ENCODE measurements around the gene CDHR4. TPM values are rescaled to one million over a fixed set of nuclear protein-coding genes. Genes with fewer than 3 reads are reported as not detected.

The CDHR4 gene, protein sequence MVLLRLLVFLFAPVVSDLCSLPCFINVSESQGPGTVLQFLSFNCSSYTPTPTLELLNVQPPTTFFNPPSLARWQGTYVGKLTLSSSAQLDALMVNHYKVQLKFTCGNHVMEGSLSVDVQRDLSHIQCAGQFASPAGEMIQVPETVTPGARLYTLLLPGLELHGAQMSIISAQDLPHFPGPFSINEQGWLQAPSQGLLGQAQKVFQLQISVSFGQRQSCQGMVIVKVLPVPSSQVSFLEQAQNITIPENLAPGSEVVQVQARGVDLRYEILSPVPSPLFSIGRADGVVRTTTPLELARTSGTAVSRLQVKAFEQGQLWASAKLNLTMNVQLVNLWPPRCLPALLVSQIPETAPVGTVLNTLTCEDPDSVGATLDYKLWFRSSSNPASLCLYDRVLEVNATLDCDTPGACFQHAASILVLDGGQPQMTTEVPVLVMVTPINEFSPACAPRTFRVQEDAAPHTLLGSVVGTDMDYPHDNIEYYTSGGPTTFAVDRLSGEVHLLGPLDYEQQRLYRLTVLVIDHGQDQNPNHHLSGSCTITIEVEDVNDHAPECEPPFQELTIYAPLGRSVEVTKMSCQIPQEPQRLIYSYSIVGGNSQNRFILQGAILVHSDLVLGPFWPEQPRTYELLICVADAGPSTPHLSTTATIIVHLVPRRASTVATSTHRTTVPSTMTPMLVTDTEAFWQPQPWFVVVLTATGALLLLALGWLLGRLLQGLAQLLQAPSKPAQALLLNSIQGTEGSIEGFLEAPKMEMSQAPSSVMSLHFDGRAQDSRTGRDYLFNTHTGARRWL
- total RNA-seq (2021; fragmentation: NEBNext Ultra II Directional; extraction: Animal tissue kit (Norgen Biotek cat#: 25700)) (0.50 and 0.54 TPM in 2 replicates), polyA plus RNA-seq (2011; rRNA removed) (0.60 and 0.96 TPM in 2 replicates), polyA minus RNA-seq (2011; rRNA and poly(A)+ RNA removed) (0.66 and 0.71 TPM in 2 replicates)
- polyA plus RNA-seq (2011; cell fraction: cytosol; rRNA removed) = 0.89 TPM
- polyA plus RNA-seq (2011; cell fraction: nucleus; rRNA removed) = 6.2 TPM
- polyA plus RNA-seq (2012, experiment 1 of 2) = 0.38 to 0.50 TPM (median 0.42 TPM) in 4 replicates
- polyA plus RNA-seq (2012, experiment 2 of 2) = not detected
- polyA plus RNA-seq (2013, experiment 1 of 2) = 0.18 TPM
- 0.17 TPM for polyA plus RNA-seq (2013, experiment 2 of 2)
- polyA minus RNA-seq (2011; cell fraction: cytosol; rRNA and poly(A)+ RNA removed) = not detected
- 1.00 TPM for polyA minus RNA-seq (2011; cell fraction: nucleus; rRNA and poly(A)+ RNA removed)
- long read RNA-seq, experiment 1 = 0 reads
- long read RNA-seq, experiment 2 = 0 reads

DNA sequence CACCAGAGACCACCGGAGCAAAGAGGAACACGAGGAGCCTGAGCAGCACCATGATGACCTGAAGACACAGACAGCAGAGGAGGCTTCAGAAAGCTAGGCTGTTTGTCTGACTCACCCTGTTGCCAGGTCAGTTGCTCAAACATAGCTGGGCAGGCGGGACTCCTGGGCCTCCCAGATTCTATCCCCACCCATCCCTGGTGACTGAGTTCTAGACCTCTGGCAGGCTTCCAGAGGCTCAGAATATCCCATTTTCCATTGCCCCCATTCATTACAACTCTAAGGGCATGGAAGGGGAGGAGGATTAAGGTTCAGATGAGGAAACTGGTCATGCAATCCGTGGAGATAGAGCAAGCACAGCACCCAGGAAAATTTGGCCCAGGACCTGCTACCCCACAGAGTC is at the start of gene CDHR4:
CDHR4 (minus strand) TSS at position 113 of the 400 bp plus-strand sequence; CDS start at position 52, 61 bp downstream.
- peaks cover 0 to 17% (median 14%) of the 10 kb centered on the region in 4 experiments; a peak in 6 of 7 replicates for H3K27me3 ChIP-seq (replicated peaks in 1 of 4; ENCODE audit: control insufficient read depth in 3 of 4, extremely low read depth in 1 of 4, insufficient read depth in 3 of 4, low read length in 3 of 4)
- H4K91ac ChIP-seq (replicated peaks; ENCODE audit: insufficient read length, low read length) = no peak within 1 kb of the TSS
- no peaks in the 10 kb centered on the region for H3K79me1 ChIP-seq (ENCODE audit: low read depth, low read length)
- no peak within 1 kb of the TSS for H3K23ac ChIP-seq (ENCODE audit: insufficient read length)
- 92% methylated on average over 4 of the region's 4 CpGs; no CpG with 5 or more reads in 1 of the 2 experiments for WGBS, 2 experiments (ENCODE audit: extremely low coverage in 1 of 2, insufficient coverage in 1 of 2, insufficient read length in 1 of 2, insufficient replicate concordance in 2 of 2, low coverage in 1 of 2, low lambda C conversion rate in 2 of 2, missing lambda C conversion rate in 1 of 2)
- no peak within 1 kb of the TSS for H2BK20ac ChIP-seq (ENCODE audit: low read length)
- no peaks in the 10 kb centered on the region for H3K79me2 ChIP-seq (ENCODE audit: control insufficient read depth in 1 of 2, insufficient read depth in 2 of 2, low read length in 2 of 2)
- POLR2A ChIA-PET (ENCODE audit: partially characterized antibody) = no interaction called here
- no peak within 1 kb of the TSS for H3K9ac ChIP-seq (replicated peaks in 1 of 4; ENCODE audit: extremely low read depth in 1 of 4, low read depth in 3 of 4, low read length in 3 of 4)
- no peak within 1 kb of the TSS for H3K56ac ChIP-seq (replicated peaks; ENCODE audit: insufficient read length, low read depth, low read length)
- no peaks in the 10 kb centered on the region for H4K20me1 ChIP-seq (replicated peaks in 1 of 2; ENCODE audit: control insufficient read depth in 1 of 2, insufficient read depth in 2 of 2, low read length in 2 of 2)
- peaks cover 8% of the 10 kb centered on the region; the same call in 1 of the 2 replicates for H3K23me2 ChIP-seq (ENCODE audit: low read depth, low read length)
- no peak within 1 kb of the TSS for H2AK5ac ChIP-seq (ENCODE audit: low read depth, low read length)
- H3K4me2 ChIP-seq (ENCODE audit: insufficient read depth in 1 of 2, low read depth in 2 of 2, low read length in 2 of 2) = no peak within 1 kb of the TSS
- H2BK120ac ChIP-seq (replicated peaks; ENCODE audit: low read depth, low read length) = no peak within 1 kb of the TSS
- no peak within 1 kb of the TSS for H3K14ac ChIP-seq (ENCODE audit: insufficient read length)
- no peaks in the 10 kb centered on the region for H3K36me3 ChIP-seq (ENCODE audit: control insufficient read depth in 2 of 4, insufficient read depth in 4 of 4, low read length in 3 of 4)
- no peak for DNase-seq (ENCODE audit: low read depth in 1 of 2, low spot score in 2 of 2)
- peak within 1 kb of the TSS; percentile 50; the same call in 1 of the 2 replicates for H2BK12ac ChIP-seq (ENCODE audit: low read depth, low read length)
- no peak within 1 kb of the TSS for H3K27ac ChIP-seq (ENCODE audit: low read depth, low read length)
- H4K5ac ChIP-seq (ENCODE audit: insufficient read length, low read depth, low read length) = no peak within 1 kb of the TSS
- H2BK15ac ChIP-seq (ENCODE audit: low read length) = no peak within 1 kb of the TSS
- H2BK5ac ChIP-seq (ENCODE audit: low read depth, low read length) = no peak within 1 kb of the TSS; the same call in 1 of the 2 replicates
- H4K8ac ChIP-seq (ENCODE audit: extremely low read depth, insufficient read depth, low read length) = peak within 1 kb of the TSS; percentile 15; the same call in 1 of the 2 replicates
- peaks cover 0 to 7% (median 5%) of the 10 kb centered on the region in 4 experiments; a peak in 5 of 7 replicates for H3K4me1 ChIP-seq (replicated peaks in 1 of 4; ENCODE audit: control insufficient read depth in 3 of 4, insufficient read depth in 4 of 4, low read length in 3 of 4)
- CTCF ChIA-PET (ENCODE audit: partially characterized antibody) = interaction anchor here (0.6 to 17.0 kb wide), 7 partner anchors 9 to 129 kb away, joined by 3 to 266 read pairs (median 4); no protein-coding TSS in a partner anchor
- H3K9me3 ChIP-seq (ENCODE audit: insufficient read depth in 2 of 2, low read depth in 1 of 2, low read length in 1 of 2) = no peaks in the 10 kb centered on the region
- no peak within 1 kb of the TSS for H3K18ac ChIP-seq (ENCODE audit: extremely low read depth, low read length)
- H2AFZ ChIP-seq (ENCODE audit: low read length) = no peak within 1 kb of the TSS
- no peak within 1 kb of the TSS for H3K4ac ChIP-seq (replicated peaks; ENCODE audit: insufficient read length, low read depth, low read length)
- H3K4me3 ChIP-seq (ENCODE audit: extremely low read depth in 1 of 4, insufficient read depth in 2 of 4, low read depth in 3 of 4, low read length in 4 of 4) = no peak within 1 kb of the TSS
- no peak for FAIRE-seq
- TF ChIP-seq RXRA (IDR thresholded peaks at IDR 0.05; ENCODE audit: insufficient read depth, low read depth, low read length) = no peak
- no peak for TF ChIP-seq EP300 (IDR thresholded peaks at IDR 0.05; ENCODE audit: borderline replicate concordance in 1 of 2, low read depth in 2 of 2, low read length in 2 of 2)
- TF ChIP-seq CHD1 (IDR thresholded peaks at IDR 0.05; ENCODE audit: low read depth, low read length) = no peak
- no peak for TF ChIP-seq ZNF274 (IDR thresholded peaks at IDR 0.05; ENCODE audit: borderline replicate concordance, extremely low read depth, low read length)
- no peak for TF ChIP-seq SIX5 (IDR thresholded peaks at IDR 0.05; ENCODE audit: low read depth, low read length)
- no peak for TF ChIP-seq EGR1 (IDR thresholded peaks at IDR 0.05; ENCODE audit: borderline replicate concordance, low read depth, low read length)
- TF ChIP-seq HDAC2 (IDR thresholded peaks at IDR 0.05; ENCODE audit: borderline replicate concordance in 1 of 2, low read depth in 2 of 2, low read length in 2 of 2) = no peak
- no peak for TF ChIP-seq GTF2F1 (IDR thresholded peaks at IDR 0.05; ENCODE audit: borderline replicate concordance, low read depth, low read length)
